ENCODE results near the gene GPR89B. TPM values are rescaled to one million over a fixed set of nuclear protein-coding genes. Genes with fewer than 3 reads are reported as not detected.
"Not testable (repeated sequence)": the region's sequence is repeated elsewhere in the genome, so short reads cannot be mapped to it uniquely, and the experiment has no call there.

GPR89B gene
- total RNA-seq, 4 donors from 2014 or later = 14.2 to 22.4 (median 18.7) TPM

DNA sequence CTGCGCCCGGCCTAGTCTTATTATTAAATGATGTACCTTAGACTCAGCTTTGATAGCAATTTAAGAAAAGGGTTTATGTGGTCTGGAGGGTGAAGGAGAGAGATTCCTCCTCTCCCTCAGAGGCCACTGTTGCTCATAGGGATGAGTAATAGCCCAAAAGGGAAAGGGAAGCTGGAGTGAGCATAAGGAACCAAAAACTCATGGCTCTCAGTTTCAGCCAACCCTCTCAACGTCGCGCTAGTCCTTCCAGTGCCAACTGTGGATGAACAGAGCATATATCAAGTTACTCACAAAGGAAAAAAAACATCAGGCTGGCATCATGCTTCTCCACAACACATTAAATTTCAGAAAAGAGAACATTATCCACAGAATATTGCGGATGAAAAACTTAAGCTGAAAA lies 8.3 kb upstream of the GPR89B start:
- Histone ChIP-seq H3K36me3 (no peaks in the 10 kb centered on the region), H3K4me1 (no peaks in the 10 kb centered on the region), H3K4me3 (no peak overlapping the region), H3K27ac (no peak overlapping the region), H3K9me3 (no peaks in the 10 kb centered on the region), H3K27me3 (peaks cover 0 to 21% (median 0%) of the 10 kb centered on the region in 4 donors)
- no peak for DNase-seq
- 94 to 95% methylated on average over 5 to 6 of the region's 6 CpGs for WGBS, 2 donors
- TF ChIP-seq CTCF (IDR thresholded peaks at IDR 0.05) = no peak
- TF ChIP-seq POLR2A (IDR thresholded peaks at IDR 0.05) = no peak
- intact Hi-C loops (cut with DNase I) = no loop called here

- intact Hi-C loops (cut with DNase I) = no loop called here
- TF ChIP-seq POLR2A (IDR thresholded peaks at IDR 0.05) = no peak
- TF ChIP-seq CTCF (IDR thresholded peaks at IDR 0.05) = no peak
- Histone ChIP-seq H3K27ac (no peak overlapping the region), H3K36me3 (no peaks in the 10 kb centered on the region), H3K4me3 (no peak overlapping the region), H3K27me3 (no peaks in the 10 kb centered on the region), H3K9me3 (no peaks in the 10 kb centered on the region), H3K4me1 (peaks cover 0 to 7% (median 4%) of the 10 kb centered on the region in 3 donors)
- DNase-seq = no peak
- 48 to 60% methylated on average over 1 of the region's 1 CpG for WGBS, 2 donors
These were observed 3.4 kb upstream of the GPR89B start for GRCh38 chr1:147924813-147925212.

- H3K4me3 ChIP-seq; H3K27ac ChIP-seq; intact Hi-C loops (cut with DNase I); H3K36me3 ChIP-seq; H3K9me3 ChIP-seq; H3K27me3 ChIP-seq; DNase-seq: not testable (repeated sequence)
- 75% methylated on average over 3 of the region's 6 CpGs; no CpG with 5 or more reads in 1 of the 2 donors for WGBS, 2 donors
- peaks cover 0 to 12% (median 4%) of the 10 kb centered on the region in 3 donors for H3K4me1 ChIP-seq
These were observed 1.0 kb upstream of the GPR89B start for GRCh38 chr1:147927215-147927614.

DNA sequence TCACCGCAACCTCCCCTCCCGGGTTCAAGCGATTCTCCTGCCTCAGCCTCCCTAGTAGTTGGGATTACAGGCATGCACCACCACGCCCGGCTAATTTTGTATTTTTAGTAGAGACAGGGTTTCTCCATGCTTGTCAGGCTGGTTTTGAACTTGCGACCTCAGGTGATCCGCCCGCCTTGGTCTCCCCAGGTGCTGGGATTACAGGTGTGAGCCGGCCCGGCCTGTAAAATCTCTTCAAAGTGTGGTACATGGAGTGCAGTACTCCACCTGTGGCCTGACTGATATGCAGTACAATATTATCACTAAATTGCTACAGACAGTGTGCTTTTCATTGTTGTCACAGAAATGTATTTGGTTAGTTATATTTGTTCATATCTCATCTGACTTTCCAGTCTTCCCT lies 531 bp upstream of the GPR89B start:
- intact Hi-C loops (cut with DNase I); H3K4me3 ChIP-seq; H3K9me3 ChIP-seq; H3K27me3 ChIP-seq; H3K27ac ChIP-seq; DNase-seq; H3K36me3 ChIP-seq: not testable (repeated sequence)
- WGBS, 2 donors = 100% methylated on average over 3 of the region's 10 CpGs; no CpG with 5 or more reads in 1 of the 2 donors
- H3K4me1 ChIP-seq = peaks cover 0 to 12% (median 4%) of the 10 kb centered on the region in 3 donors

DNA sequence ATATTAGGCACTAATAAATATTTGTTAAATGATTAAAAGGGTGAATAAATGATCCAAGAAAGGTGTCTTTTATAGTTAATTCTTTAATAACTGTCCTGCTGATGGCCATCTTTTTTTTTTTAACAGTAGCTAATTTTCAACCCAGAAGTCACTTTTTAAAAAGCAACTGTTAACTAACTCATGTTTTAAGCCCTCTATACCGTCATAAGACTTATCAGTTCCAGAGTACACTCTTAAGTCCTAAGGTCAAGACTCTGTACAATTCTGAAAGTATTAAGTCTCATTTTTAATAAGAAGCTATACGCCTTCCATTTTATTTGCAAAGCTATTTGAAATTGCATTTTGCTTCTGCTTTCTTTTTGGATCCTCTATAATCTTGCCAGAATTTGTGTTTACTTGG lies 2.9 kb downstream of the GPR89B start:
- intact Hi-C loops (cut with DNase I); H3K27me3 ChIP-seq; H3K9me3 ChIP-seq; DNase-seq; H3K36me3 ChIP-seq; H3K27ac ChIP-seq; H3K4me3 ChIP-seq: not testable (repeated sequence)
- 90 to 92% methylated on average over 2 of the region's 2 CpGs for WGBS, 2 donors
- peaks cover 0 to 12% (median 4%) of the 10 kb centered on the region in 3 donors for H3K4me1 ChIP-seq

GRCh38 chr1:147935296-147935695 lies 7.1 kb downstream of the GPR89B start:
- H3K27ac ChIP-seq; H3K4me1 ChIP-seq; H3K9me3 ChIP-seq; H3K4me3 ChIP-seq; H3K27me3 ChIP-seq; DNase-seq; intact Hi-C loops (cut with DNase I): not testable (repeated sequence)
- 81 to 84% methylated on average over 3 of the region's 3 CpGs for WGBS, 2 donors
- H3K36me3 ChIP-seq = peaks cover 0 to 12% (median 0%) of the 10 kb centered on the region in 3 donors

DNA sequence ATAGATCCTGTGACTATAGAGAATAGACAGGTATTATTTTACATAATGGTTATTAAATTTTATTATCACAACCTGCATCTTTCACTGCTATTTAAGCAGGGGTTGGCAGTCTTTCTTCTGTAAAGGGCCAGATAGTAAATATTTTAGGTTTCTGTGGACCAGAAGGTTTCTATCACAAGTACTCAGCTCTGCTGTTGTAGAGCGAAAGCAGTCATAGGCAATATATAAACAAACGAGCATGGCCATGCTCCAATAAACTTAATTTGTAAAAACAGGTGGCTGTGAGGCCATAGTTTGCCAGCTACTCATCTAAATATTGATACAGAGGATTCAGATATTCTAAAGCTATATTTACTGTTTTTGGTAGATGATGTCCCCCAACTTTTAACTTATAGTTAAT lies 12.2 kb downstream of the GPR89B start:
- intact Hi-C loops (cut with DNase I); H3K4me1 ChIP-seq; DNase-seq; H3K9me3 ChIP-seq; H3K27ac ChIP-seq; H3K27me3 ChIP-seq; H3K4me3 ChIP-seq: not testable (repeated sequence)
- H3K36me3 ChIP-seq = peaks cover 0 to 13% (median 0%) of the 10 kb centered on the region in 3 donors
- 83% methylated on average over 2 of the region's 2 CpGs; no CpG with 5 or more reads in 1 of the 2 donors for WGBS, 2 donors

GRCh38 chr1:147942563-147942962 lies 14.3 kb downstream of the GPR89B start:
- intact Hi-C loops (cut with DNase I); H3K4me3 ChIP-seq; H3K4me1 ChIP-seq; H3K27ac ChIP-seq; H3K27me3 ChIP-seq; DNase-seq; H3K9me3 ChIP-seq: not testable (repeated sequence)
- no CpG with 5 or more reads among the region's 1 CpG for WGBS, 2 donors
- peaks cover 0 to 20% (median 0%) of the 10 kb centered on the region in 3 donors for H3K36me3 ChIP-seq

DNA sequence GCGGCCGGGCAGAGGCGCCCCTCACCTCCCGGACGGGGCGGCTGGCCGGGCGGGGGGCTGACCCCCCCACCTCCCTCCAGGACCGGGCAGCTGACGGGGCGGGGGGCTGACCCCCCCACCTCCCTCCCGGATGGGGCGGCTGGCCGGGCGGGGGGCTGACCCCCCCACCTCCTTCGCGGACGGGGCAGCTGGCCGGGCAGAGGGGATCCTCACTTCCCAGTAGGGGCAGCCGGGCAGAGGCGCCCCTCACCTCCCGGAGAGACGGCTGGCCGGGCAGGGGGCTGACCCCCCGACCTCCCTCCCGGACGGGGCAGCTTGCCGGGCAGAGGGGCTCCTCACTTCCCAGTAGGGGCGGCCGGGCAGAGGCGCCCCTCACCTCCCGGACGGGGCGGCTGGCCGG lies 21.3 kb downstream of the GPR89B start:
- H3K27ac ChIP-seq; H3K4me1 ChIP-seq; H3K9me3 ChIP-seq; DNase-seq; intact Hi-C loops (cut with DNase I); H3K27me3 ChIP-seq; H3K4me3 ChIP-seq: not testable (repeated sequence)
- no CpG with 5 or more reads among the region's 35 CpGs for WGBS, 2 donors
- peaks cover 0 to 14% (median 0%) of the 10 kb centered on the region in 3 donors for H3K36me3 ChIP-seq

GRCh38 chr1:147958906-147959305 lies 30.7 kb downstream of the GPR89B start:
- H3K4me1 ChIP-seq; H3K27ac ChIP-seq; H3K36me3 ChIP-seq; intact Hi-C loops (cut with DNase I); H3K4me3 ChIP-seq; H3K27me3 ChIP-seq; H3K9me3 ChIP-seq; DNase-seq: not testable (repeated sequence)
- 25 to 44% methylated on average over 1 of the region's 1 CpG for WGBS, 2 donors

- H3K27me3 ChIP-seq; intact Hi-C loops (cut with DNase I): not testable (repeated sequence)
- 84 to 100% methylated on average over 2 of the region's 2 CpGs for WGBS, 2 donors
These were observed 31.5 kb downstream of the GPR89B start for GRCh38 chr1:147959680-147960079.

DNA sequence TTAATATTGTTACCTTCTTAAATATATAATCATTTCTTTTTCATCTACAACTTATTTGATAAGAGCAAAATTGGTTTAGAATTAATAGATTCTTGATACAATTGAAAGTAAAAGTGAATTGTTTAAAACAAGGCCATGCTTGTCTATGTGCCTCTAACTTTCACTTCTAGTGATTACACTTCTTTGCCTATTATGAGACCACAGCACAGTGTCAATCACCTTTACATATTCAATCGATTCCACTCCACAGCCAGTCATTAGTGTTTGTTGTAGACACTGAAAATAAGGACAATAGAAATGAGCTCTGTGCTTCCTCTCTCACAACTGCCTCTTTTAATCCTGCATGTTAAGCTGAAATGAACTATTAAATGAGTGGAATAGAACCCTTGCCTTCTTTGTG lies 36.4 kb downstream of the GPR89B start:
- H3K4me3 ChIP-seq; H3K36me3 ChIP-seq; H3K27ac ChIP-seq; H3K4me1 ChIP-seq; intact Hi-C loops (cut with DNase I); H3K27me3 ChIP-seq; DNase-seq; H3K9me3 ChIP-seq: not testable (repeated sequence)
- WGBS, 2 donors = no CpG with 5 or more reads among the region's 1 CpG

More at GRCh38 chr1:147959680-147960079, 31.5 kb downstream of the GPR89B start:
- not testable (repeated sequence) for H3K4me3 ChIP-seq, H3K9me3 ChIP-seq, H3K4me1 ChIP-seq, H3K36me3 ChIP-seq, H3K27ac ChIP-seq, DNase-seq

Data from esophagus squamous epithelium (tissue), 5 donors.